HepG2 (cell line): ENCODE results near the gene PAFAH1B1. TPM values are rescaled to one million over a fixed set of nuclear protein-coding genes. Genes with fewer than 3 reads are reported as not detected.

Experiments used
- NFIC ChIP-seq: IDR thresholded peaks from 2 replicates; pipeline ENCODE4 v1.6.1; 2012; ENCODE audit warnings: mild to moderate bottlenecking, low read length, inconsistent platforms
- NR2C2 ChIP-seq: sonication (generic); formaldehyde crosslinking; IDR thresholded peaks from 2 replicates; pipeline ENCODE4 v1.4.0; 2020; ENCODE audit warnings: missing genetic modification reagents, mild to moderate bottlenecking, moderate library complexity, borderline replicate concordance
- PAWR ChIP-seq: sonication (generic); formaldehyde crosslinking; IDR thresholded peaks from 2 replicates; pipeline ENCODE4 v1.4.0; 2020; ENCODE audit warnings: missing genetic modification reagents, mild to moderate bottlenecking, borderline replicate concordance
- RNF2 ChIP-seq: fragments of 450-650 bp; conservative IDR thresholded peaks from 2 replicates; pipeline ENCODE4 v1.6.1; 2016; ENCODE audit warnings: low read depth
- SIN3A ChIP-seq: IDR thresholded peaks from 2 replicates; pipeline ENCODE4 v1.6.1; 2011; ENCODE audit warnings: low read depth, mild to moderate bottlenecking, control low read depth, low read length, borderline replicate concordance
- SOX13 ChIP-seq, 3 experiments: fragments of 450-650 bp in 1 of 3; sonication (generic) in 1 of 3; formaldehyde crosslinking in 1 of 3; IDR thresholded peaks in 2 of 3; conservative IDR thresholded peaks in 1 of 3; 2 replicates each; pipeline versions ENCODE4 v1.5.0 to v1.6.1; 2016 to 2020; ENCODE audit warnings: antibody characterized with exemption in 1 of 3, mild to moderate bottlenecking in 1 of 3, missing compliant biosample characterization in 1 of 3, missing genetic modification reagents in 1 of 3, moderate library complexity in 1 of 3
- TBX2 ChIP-seq: sonication (generic); formaldehyde crosslinking; IDR thresholded peaks from 2 replicates; pipeline ENCODE4 v1.5.0; 2020; ENCODE audit warnings: missing genetic modification reagents, mild to moderate bottlenecking, borderline replicate concordance
- ZBTB40 ChIP-seq, 2 experiments: fragments of 450-650 bp in 1 of 2; sonication (generic) in 1 of 2; formaldehyde crosslinking in 1 of 2; IDR thresholded peaks; 2 replicates each; pipeline versions ENCODE4 v1.6.1 to v1.8.0; 2016 to 2022; ENCODE audit warnings: antibody characterized with exemption in 1 of 2, mild to moderate bottlenecking in 1 of 2, missing genetic modification reagents in 1 of 2
- ZFAT ChIP-seq: sonication (generic); formaldehyde crosslinking; conservative IDR thresholded peaks from 2 replicates; pipeline ENCODE4 v1.8.1; 2023; ENCODE audit warnings: missing genetic modification reagents, inconsistent platforms
- ZMYM3 ChIP-seq: sonication (generic); formaldehyde crosslinking; IDR thresholded peaks from 2 replicates; pipeline ENCODE4 v1.5.1; 2020; ENCODE audit warnings: mild to moderate bottlenecking, missing genetic modification reagents
- ZNF10 ChIP-seq: sonication (generic); formaldehyde crosslinking; IDR thresholded peaks from 2 replicates; pipeline ENCODE4 v1.4.0; 2020; ENCODE audit warnings: mild to moderate bottlenecking, low read depth, missing genetic modification reagents, borderline replicate concordance
- ZNF274 ChIP-seq: sonication (generic); formaldehyde crosslinking; IDR thresholded peaks from 2 replicates; pipeline ENCODE4 v1.5.1; 2020; ENCODE audit warnings: mild to moderate bottlenecking, missing genetic modification reagents
- ZNF629 ChIP-seq: sonication (generic); formaldehyde crosslinking; conservative IDR thresholded peaks from 2 replicates; pipeline ENCODE4 v1.5.0; 2020; ENCODE audit warnings: missing genetic modification reagents
- ZNF691 ChIP-seq: sonication (generic); formaldehyde crosslinking; IDR thresholded peaks from 2 replicates; pipeline ENCODE4 v1.4.0; 2020; ENCODE audit warnings: missing genetic modification reagents, low read depth, mild to moderate bottlenecking, borderline replicate concordance
- ZNF766 ChIP-seq: sonication (generic); formaldehyde crosslinking; IDR thresholded peaks from 2 replicates; pipeline ENCODE4 v1.5.0; 2020; ENCODE audit warnings: missing genetic modification reagents, borderline replicate concordance
- ZNF773 ChIP-seq: sonication (generic); formaldehyde crosslinking; IDR thresholded peaks from 2 replicates; pipeline ENCODE4 v1.4.0; 2020; ENCODE audit warnings: missing genetic modification reagents, borderline replicate concordance
- polyA plus RNA-seq, 8 experiments: library from polyadenylated mRNA; depleted of rRNA in 3 of 8; stranded (reverse) in 7 of 8; unstranded in 1 of 8; fragments of >200 nt; fragmentation: Illumina TruSeq in 4 of 8; extraction: Trizol in 4 of 8; gene quantifications; 2 replicates each; pipeline versions ENCODE4 v1.2.1 to v1.2.3, GENCODE V29; 2011 to 2016; ENCODE audit warnings: low read depth in 4 of 8, missing spikeins in 1 of 8, mixed read lengths in 1 of 8; ENCODE audit not compliant: insufficient read depth in 1 of 8
- total RNA-seq, 5 experiments: library from RNA; depleted of rRNA; stranded (reverse); fragments of >200 nt; fragmentation: Illumina TruSeq; extraction: Trizol; gene quantifications; 2 replicates each; pipeline ENCODE4 v1.2.3, GENCODE V29; 2016; ENCODE audit warnings: low read depth in 1 of 5
- TF ChIP-seq, protein P1 (sequence below): sonication (generic); formaldehyde crosslinking; IDR thresholded peaks from 2 replicates; pipeline ENCODE4 v1.4.0; 2020; ENCODE audit warnings: missing genetic modification reagents

PAFAH1B1 gene
- total and polyA plus RNA-seq, 2 of the 13 experiments (the other 11 are each of a cell fraction or from before 2014, with no cell fraction given): 46.0 to 64.9 TPM

- TF ChIP-seq, protein P1, sequence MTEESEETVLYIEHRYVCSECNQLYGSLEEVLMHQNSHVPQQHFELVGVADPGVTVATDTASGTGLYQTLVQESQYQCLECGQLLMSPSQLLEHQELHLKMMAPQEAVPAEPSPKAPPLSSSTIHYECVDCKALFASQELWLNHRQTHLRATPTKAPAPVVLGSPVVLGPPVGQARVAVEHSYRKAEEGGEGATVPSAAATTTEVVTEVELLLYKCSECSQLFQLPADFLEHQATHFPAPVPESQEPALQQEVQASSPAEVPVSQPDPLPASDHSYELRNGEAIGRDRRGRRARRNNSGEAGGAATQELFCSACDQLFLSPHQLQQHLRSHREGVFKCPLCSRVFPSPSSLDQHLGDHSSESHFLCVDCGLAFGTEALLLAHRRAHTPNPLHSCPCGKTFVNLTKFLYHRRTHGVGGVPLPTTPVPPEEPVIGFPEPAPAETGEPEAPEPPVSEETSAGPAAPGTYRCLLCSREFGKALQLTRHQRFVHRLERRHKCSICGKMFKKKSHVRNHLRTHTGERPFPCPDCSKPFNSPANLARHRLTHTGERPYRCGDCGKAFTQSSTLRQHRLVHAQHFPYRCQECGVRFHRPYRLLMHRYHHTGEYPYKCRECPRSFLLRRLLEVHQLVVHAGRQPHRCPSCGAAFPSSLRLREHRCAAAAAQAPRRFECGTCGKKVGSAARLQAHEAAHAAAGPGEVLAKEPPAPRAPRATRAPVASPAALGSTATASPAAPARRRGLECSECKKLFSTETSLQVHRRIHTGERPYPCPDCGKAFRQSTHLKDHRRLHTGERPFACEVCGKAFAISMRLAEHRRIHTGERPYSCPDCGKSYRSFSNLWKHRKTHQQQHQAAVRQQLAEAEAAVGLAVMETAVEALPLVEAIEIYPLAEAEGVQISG (CRISPR knock-in tag): peak; percentile 64; the same call in 1 of the 2 replicates
- TF ChIP-seq SOX13 (IDR thresholded peaks at IDR 0.05) (no peak), SOX13 (CRISPR knock-in tag; conservative IDR thresholded peaks at IDR 0.05 in 1 of 2, IDR thresholded peaks at IDR 0.05 in 1 of 2) (no peak), ZMYM3 (CRISPR knock-in tag) (no peak), SIN3A (no peak), TBX2 (CRISPR knock-in tag) (peak; percentile 30; the same call in 1 of the 2 replicates), NFIC (no peak), NR2C2 (CRISPR knock-in tag) (no peak), ZNF629 (CRISPR knock-in tag) (no peak), ZBTB40 (IDR thresholded peaks at IDR 0.05) (no peak), ZBTB40 (CRISPR knock-in tag; IDR thresholded peaks at IDR 0.05) (no peak), ZNF691 (CRISPR knock-in tag) (no peak; the same call in 1 of the 2 replicates), RNF2 (0 out of 2 replicates have a peak, but pooled peaks have one; percentile 43), ZNF773 (CRISPR knock-in tag) (no peak), PAWR (CRISPR knock-in tag) (no peak), ZFAT (CRISPR knock-in tag) (no peak), ZNF274 (CRISPR knock-in tag) (peak; percentile 33; the same call in 1 of the 2 replicates), ZNF10 (CRISPR knock-in tag) (no peak), ZNF766 (CRISPR knock-in tag) (0 out of 2 replicates have a peak, but pooled peaks have one; percentile 44)
These were observed 131.3 kb downstream of the PAFAH1B1 start (continued) for GRCh38 chr17:2724784-2725164.
